NCI-H1048 (cell line): ENCODE results near the gene NLRC3.
"Not testable (repeated sequence)": the region's sequence is repeated elsewhere in the genome, so short reads cannot be mapped to it uniquely, and the experiment has no call there.

Experiments used
- DNase-seq: peaks from one replicate; lab custom pipeline; 2025; lab: John Stamatoyannopoulos, UW

NLRC3 gene

DNA sequence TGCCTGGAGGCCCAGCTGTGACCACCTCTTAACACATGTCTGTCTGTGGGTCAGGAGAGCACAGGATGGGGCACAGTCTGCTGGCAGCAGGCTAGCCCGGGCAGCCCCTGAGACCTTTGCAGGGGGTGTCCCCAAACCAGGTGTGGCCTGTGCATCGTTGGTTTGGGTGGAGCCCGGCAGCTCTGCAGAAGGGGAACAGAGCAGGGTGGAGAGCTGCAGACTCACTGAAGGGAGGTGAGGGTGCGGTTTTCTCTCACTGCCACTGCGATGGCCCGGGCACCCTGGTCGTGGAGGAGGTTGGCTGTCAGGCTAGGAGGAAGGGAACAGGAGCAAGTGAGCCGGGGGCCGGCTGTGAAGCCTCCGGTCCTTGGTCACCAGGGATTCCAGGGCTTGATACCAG, 28.8 kb downstream of the NLRC3 start:
- DNase-seq, result no peak

DNA sequence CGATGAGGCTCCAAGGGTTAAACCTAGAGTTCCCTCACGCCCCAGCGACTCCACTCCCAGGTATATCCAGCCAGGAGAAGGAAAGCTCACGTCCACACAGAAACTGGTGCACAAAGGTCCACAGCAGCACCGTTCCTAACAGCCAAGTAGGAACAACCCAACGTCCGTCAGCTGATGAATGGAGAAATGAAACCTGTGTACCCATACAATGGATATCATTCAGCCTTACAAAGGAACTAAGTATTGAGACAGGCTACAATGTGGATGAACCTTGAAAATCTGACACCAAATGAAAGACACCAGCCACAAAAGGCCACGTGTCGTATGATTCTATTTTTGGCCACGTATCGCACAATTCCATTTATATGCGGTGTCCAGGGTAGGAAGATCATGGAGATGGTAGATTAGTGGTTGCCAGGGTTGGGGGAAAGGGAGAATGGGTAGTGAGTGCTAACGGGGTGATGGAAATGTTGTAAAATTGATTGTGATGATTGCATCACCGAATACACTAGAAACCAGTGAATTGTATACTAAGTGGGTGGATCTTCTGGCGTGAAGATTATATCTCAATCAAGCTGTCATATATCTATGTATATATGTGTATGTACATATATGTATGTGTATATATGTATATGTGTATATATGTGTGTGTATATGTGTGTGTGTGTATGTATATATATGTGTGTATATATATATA, 30.1 kb downstream of the NLRC3 start:
- no peak for DNase-seq

DNA sequence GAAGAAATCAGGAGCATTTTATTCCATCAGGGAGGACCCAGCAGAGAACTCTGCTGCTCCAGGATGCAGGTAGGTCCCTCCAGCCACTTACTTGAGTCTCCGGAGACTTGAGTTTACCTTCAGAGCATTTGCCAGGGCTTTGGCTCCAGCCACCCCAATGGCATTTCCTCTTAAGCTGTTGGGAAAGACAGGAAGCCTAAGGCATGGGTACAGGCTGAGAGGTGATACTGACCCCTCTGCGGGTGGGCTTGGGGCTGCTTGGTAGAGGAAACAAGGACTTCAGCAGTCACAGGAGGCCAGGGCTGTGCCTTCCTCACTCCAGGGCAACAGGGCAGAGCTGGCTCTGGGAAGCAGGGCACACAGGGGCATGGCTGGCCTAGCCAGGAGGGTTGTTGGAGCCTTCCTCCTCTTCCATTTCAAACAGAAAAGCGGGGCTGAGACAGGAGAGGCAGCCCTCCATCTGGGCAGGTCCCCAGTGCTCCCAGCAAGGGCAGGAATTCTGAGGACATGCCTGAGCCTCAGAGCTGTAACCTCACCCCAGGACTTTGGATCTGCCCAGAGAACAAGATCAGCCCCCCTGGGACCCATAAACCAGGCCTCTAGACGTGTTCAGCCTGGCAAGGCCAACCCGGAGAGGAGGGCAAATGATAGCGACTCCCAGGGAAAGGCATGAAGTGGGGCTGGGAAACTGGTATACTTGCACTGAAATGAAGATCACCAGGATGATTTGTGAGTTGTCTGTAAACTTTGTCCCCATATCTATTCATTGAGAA, 34.4 kb downstream of the NLRC3 start:
- DNase-seq, result no peak

DNA sequence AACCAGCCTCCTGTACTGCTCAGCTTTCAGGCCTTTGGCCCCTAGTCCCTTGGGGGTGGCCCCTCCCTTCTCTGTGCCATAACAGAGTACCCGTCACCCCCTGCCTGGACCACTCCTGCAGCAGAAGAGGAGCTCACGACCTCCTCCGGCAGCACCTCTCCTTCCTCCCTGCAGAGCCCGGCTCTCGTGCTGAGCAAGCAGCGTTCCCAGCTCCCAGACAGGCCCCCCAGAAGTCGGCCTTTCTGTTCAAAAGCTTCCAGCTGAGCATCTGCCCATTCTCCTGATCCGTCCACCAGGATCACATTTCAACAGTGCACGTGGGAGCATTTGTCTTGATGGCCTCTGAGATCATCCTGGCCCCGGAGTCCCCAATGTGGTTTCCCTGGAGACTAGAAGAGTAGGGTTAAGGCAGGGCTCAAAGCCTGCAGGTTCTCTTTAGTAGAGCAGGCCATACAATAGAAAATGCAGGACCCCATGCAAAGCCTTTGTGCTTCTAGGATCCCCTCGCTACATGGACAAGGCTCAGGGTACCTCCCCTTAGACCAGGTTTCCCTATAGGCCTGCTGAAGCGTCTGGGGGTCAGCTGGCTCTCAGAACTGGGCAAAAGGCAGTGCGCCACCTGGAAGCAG, 35.6 kb downstream of the NLRC3 start:
- no peak for DNase-seq

DNA sequence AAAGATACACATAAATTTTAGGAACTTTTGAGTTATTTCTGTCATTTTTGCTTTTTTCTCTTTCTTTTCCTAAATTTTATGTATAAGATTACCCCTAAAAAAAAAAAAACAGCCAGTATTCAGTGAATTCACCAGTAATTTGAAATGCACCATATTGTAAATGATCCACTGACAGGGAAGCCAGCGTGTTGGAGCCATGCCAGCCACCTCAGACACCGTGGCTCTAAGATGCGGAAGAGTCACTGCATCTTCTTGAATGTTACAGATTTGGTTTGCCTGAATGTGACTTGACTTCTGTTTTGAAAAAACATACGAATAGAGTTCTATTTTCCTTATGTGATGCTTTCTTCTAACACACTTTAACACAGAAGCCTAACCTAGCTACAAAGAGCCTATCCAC, 39.0 kb downstream of the NLRC3 start:
- DNase-seq, result no peak

DNA sequence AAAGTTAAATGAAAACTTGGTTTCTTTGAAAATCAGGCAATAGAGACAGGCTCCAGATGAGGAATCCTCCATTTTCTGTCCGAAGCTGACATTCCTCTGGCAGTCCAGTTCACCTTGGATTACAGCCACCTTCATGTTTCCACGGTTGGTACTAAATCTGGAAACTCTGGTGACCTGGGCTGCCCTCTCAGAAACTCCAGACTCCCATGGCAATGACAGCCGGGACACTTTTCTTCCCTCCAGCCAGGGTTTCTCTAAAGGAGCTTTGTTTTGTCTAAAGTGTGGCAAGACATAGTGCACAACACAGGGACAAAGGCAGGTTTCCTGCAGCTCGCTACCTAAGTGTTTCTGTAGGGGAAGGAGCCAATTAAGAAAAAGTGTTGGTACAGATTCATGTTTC, 40.4 kb downstream of the NLRC3 start:
- no peak for DNase-seq

DNA sequence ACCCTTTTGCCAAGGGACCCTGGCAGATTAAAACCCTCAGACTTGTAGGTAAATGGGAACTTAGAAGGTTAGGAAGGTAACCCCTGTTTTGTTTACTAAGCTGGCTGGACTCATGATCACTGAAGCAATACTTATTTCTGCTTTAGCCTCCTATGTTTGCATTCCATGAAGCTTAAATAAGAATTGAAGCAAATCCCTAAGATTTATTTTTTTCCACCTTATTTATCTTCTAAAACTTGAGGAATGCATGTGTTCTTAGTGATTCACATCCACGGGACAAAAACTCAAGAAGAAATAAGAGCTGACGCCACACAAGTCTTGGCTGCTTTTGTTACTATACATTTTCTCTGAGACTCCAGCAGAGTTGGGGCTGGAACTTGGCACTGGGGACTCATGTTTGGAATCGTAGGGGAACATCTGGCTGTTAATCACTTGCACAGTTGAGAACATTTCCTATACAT, 40.9 kb downstream of the NLRC3 start:
- no peak for DNase-seq

DNA sequence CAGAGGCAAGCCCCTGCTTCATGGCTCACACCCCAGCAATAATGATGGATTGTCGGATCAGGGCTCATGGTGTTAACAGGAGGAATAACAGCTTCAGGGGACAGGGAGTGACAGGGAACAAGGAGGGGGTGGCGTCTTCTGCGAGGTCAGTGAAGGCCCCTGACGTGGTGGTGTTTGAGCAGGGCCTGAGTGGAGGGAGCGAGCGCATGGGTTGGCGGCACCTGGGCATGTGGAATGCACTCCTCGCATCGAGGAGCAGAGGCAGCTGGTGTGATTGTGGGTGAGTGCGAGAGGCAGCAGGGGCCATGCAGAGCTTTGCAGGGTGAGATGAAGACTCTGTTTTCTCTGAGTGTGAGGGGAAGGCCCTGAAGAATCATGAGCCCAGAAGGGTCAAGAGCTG, 43.1 kb downstream of the NLRC3 start:
- no peak for DNase-seq

DNA sequence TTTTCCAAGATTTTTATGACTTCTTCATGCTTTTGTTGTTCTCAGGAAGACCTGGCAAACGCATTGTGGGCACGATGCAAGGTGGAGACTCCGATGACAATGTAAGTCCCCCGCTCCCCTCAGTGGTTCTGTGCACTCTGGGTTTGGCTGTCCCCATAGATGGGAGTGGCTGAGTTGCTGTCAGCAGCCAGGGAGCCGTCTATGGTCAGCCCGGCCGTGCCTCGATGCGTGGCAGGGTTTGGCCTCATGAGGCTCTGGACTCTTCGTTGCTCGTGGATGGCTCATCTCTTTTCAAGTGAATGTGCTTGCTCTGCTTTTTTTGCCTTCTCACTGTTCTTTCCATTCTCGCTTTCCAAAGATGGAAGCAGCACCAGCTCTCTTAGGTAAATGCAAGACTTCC, 44.5 kb downstream of the NLRC3 start:
- DNase-seq, result no peak

DNA sequence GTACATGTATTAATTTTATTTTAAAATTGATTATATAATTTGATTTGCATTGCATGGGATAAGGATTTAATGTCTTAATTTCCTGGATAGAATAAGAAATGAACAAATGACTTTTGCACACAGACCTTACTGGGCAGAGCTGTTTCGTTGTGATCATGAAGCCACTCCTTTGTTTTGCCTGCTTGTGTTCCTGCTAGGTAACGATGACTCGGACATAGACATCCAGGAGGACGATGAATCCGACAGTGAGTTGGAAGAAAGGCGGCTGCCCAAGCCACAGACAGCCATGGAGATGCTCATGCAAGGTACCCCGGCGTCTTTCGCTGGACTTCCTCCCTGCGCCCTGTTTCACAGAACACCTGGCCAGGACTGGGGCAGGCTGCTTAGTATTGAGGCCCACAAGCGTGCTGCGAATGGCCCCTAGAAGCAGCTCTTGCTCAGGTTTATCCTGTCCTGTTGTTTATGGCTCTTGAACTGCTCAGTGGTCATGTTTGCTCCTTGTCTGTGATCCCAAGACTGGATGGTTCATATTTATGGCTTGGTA, 46.8 kb downstream of the NLRC3 start:
- DNase-seq, result no peak

DNA sequence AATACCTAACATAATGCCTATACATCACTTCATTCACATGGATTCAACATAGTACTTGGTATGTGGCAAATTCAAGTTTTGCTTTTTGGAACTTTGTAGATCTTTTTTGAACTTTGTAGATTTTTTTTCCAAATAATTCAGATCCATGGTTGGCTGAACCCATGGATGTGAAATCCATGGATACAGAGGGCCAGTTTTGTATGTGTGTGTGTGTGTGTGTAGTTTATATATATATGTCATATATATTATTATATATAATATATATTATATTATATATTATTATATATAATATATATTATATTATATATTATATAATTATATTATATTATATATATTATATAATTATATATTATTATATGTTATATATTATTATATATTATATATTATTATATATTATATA, 48.0 kb downstream of the NLRC3 start:
- no peak for DNase-seq

DNA sequence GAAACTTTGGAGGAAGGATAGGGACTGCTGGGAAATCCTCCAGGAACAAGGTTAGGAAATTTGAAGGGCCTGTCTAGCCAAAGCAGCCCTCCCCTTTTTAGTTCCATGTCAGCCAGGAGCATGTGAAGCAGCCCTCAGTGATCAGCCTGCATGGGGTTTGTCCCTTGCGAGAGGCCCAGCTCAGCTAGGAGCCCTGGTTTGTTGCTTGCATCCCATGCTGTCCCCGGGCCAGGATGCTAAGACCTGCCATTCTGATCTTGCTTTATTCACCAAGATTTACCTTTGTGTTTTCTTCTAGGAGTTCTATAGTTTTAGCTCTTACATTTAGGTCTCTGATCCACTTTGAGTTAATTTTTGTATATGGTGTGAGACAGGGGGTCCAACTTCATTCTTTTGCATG, 48.8 kb downstream of the NLRC3 start:
- DNase-seq, result no peak

DNA sequence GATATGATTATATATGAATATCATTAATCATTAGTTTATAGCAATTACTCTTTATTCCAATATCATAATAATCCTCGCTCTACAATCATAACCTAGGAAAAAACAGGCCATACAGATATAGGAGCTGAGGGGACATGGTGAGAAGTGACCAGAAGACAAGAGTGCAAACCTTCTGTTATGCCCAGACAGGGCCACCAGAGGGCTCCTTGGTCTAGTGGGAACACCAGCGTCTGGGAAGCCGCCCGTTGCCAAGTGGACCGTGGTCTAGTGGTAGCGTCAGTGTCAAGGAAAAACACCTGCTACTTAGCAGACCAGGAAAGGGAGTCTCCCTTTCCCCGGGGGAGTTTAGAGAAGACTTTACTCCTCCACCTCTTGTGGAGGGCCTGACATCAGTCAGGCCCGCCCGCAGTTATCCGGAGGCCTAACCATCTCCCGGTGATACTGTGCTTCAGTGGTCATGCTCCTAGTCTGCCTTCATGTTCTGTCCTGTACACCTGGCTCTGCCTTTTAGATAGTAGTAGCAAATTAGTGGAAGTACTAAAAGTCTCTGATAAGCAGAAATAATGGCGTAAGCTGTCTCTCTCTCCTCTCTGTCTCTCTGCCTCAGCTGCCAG, 49.9 kb downstream of the NLRC3 start:
- not testable (repeated sequence) for DNase-seq

DNA sequence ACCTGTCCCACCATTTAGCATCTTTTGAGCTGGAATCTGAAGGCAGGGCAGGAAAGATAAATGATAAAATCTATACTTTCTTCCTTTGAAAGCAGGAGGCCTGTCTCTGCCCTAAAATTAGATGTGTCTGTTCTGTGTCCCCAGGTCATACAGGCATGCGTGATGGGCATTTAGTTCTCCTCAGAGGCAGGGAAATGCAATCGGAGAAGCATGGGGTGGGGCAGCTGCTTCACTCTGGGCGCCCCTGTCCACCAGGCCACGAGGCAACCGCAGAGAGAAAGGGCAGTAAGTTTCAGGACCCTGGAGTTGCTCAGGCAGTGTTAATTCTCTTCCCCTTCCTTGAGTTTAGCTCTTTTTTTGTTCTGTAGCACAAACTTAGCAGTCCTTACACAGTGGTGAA, 51.3 kb downstream of the NLRC3 start:
- DNase-seq, result no peak

DNA sequence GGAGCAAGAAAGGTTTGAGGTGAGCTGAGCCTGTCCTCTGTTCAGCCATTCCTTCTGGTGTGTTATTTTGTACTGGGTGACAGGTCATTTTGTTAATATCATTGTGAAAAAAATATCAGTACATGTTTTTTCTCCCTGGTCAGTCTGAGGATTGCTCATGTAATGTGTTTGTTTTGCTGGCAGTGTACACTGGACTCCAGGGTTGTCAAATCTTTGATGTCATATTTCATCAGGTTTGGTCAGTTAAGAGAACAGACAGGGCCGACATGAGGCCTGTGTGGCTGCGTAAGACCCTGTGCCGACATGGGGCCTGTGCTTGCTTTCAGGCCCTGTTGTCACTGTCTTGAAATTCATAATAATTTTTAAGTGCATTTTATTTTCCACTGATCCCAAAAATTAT, 53.9 kb downstream of the NLRC3 start:
- no peak for DNase-seq

DNA sequence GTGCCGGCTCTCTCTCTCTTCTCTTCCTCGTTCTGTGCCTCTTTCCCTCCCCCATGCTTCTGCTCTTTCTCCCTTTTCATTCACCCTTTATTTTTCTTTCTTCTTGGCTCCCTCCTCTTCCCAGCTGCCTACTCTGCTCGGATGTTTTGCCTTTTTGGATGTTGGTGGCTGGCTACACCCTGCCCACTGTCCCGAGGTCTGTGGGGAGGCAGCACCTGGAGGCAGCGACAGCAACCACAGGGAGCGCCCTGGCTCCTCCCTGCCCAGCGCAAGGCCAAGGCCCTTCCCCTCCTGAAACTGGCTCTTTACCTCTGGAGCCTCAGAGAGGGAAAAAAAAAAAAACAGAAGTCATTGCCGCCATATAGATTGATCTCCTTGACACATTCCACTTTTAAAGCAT, 56.4 kb downstream of the NLRC3 start:
- DNase-seq, result no peak

DNA sequence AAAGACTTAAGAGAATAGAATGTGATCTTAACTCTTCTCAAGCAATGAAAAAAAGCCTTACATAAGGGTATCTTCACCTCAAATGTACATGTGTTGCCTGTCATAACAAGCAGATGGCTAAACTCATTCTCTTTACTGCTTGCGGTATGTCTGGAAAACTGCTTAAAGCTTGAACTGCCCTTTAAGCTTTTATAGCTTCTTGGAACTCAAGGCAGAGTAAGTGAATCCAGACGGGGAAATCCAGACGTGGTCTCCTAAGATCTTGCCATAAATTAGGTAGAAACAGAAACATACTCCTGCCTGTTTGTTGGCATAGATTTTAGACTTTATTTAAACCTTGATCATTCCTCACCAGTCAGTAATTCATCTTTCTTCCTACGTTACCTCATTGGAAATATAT, 56.8 kb downstream of the NLRC3 start:
- DNase-seq, result no peak

DNA sequence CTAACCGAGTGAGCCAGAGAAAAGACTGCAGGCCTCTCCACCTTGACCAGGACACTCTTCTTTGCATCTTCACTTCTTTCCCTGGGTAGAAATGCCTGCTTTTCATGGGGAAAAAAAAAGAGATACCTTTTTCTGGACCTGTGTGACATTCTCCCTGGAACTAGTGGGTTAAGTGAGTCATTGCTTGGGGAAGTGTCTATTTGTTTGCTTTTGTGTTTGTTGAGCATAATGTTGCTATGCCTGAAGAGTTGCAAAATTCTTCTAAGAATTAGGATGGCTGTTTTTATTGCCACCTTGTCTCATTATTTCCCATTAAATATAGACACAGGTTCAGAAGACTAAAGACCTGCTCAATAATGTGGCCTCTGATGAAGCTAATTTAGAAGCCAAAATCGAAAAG, 57.6 kb downstream of the NLRC3 start:
- DNase-seq, result no peak

DNA sequence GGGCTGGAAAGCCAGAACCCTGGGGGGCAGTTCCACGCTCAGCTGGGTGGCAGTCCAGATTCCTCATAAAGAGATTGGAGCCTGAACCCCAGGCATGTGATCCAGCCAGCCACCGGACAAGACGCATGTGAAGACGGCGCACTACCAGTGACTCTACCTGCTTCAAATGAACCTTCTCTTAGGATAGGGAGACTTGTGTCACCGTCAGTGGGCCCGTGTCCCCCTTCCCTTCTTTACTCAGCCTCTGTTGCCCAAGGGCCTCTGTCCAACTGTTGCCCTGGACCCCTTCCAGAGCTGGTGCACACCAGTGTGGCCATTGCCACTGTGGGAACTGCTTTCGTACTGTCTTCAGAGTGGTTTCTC, 58.2 kb downstream of the NLRC3 start:
- no peak for DNase-seq

DNA sequence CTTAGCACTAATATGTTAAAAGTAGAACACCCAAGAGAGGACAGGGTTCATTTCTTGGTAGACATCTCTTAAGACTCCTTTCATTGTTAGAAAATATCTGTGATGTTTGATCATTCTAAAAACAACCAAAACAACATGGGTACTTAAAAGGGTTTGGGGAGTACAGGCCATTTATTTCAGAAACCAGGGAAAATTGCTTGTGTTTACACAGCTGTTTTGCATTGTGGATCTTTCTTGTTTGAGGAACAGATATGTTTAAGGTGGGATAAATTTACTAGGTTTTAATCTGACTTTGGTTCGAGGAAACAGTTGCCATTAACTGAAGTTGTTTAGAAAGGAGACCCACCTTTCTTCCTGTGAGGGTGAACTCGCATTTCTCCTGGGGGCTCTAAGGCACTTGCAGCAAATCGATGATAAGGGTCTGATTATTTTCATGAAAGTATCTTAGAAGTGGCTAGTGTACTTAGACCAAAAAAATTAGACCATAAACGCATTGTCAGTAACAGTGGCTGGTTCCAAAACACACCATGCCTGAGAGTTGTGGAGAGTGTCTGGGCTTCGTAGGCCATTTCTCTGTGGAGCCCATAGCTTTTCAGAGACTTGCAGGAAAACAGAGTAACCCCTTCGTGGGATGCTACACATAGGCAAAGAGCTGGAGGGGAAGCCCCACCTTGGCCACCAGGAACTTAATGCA, 58.8 kb downstream of the NLRC3 start:
- DNase-seq, result no peak

DNA sequence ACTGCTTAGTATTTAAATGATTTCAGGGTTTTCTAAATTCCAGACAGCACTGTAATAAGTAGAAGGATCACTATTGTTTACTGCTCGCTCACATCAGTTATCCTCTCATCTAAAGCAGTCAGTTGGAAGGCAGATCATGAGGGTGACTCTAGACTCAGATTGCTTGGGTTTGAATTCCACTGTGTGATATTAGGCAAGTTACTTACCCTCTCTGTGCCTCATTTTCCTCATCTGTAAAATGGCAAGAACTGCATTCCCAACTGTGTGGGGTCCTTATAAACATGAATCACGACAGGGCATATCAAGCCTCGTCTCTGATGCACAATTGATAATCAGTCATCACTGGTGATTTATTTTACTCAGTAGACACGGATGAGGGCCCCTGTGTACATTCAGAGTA, 61.3 kb downstream of the NLRC3 start:
- DNase-seq, result no peak

DNA sequence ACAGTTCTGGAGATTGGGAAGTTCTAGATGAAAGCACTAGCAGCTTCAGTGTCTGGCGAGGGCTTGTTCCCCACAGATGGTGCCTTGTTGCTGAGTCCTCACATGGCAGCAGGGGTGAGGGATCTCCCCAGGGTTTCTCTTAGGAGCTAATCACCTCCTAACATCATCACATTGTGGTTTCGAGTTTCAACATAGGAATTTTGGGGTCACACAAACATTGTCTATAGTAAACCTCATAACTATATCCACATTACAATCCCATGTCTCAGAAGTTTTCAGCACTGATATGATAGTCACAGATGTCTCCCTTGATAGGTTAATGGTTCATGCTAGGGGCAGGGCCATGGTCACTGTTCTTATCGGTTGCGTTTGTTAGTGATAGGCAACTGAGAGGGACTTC, 62.6 kb downstream of the NLRC3 start:
- DNase-seq, result no peak
